22Rv1 (cell line): Measurements from ENCODE around the gene SNX21.

ENCODE experiments used
- H3K27ac ChIP-seq: fragments of 450-650 bp; 2 replicates; pipeline ENCODE4 v1.5.1; 2017
- CTCF ChIP-seq: fragments of 450-650 bp; IDR thresholded peaks from 2 replicates; pipeline ENCODE4 v1.5.1; 2017; ENCODE audit warnings: mild to moderate bottlenecking
- ZFX ChIP-seq: fragments of 450-650 bp; IDR thresholded peaks from 2 replicates; pipeline ENCODE4 v1.6.1; 2017; ENCODE audit warnings: antibody characterized with exemption, borderline replicate concordance

Gene SNX21

GRCh38 chr20:45801851-45802250 is 31.7 kb upstream of the SNX21 start:
- no peak overlapping the region for H3K27ac ChIP-seq
- TF ChIP-seq ZFX (no peak), CTCF (no peak)

- H3K27ac ChIP-seq: peak overlapping the region; percentile 77; the same call in 1 of the 2 replicates
- TF ChIP-seq ZFX (no peak), CTCF (no peak)
Measured at GRCh38 chr20:45810191-45810970, 23.2 kb upstream of the SNX21 start.

- H3K27ac ChIP-seq: peak within 1 kb of the TSS; percentile 77
- no peak for TF ChIP-seq ZFX
- no peak for TF ChIP-seq CTCF
Measured at GRCh38 chr20:45812157-45813005, 21.2 kb upstream of the SNX21 start, which contains the start of gene UBE2C. Gene UBE2C (plus strand): TSS chr20:45812644. CDS start chr20:45812696, 52 bp downstream.

GRCh38 chr20:45813006-45813340 is 20.6 kb upstream of the SNX21 start:
- H3K27ac ChIP-seq: peak overlapping the region; percentile 77
- TF ChIP-seq ZFX (no peak), CTCF (no peak)

- TF ChIP-seq ZFX (no peak), CTCF (no peak)
Measured at GRCh38 chr20:45813489-45813888, 20.1 kb upstream of the SNX21 start.

GRCh38 chr20:45814314-45814713 is 19.3 kb upstream of the SNX21 start:
- TF ChIP-seq ZFX (no peak), CTCF (no peak)
- no peak overlapping the region for H3K27ac ChIP-seq

More at GRCh38 chr20:45813489-45813888, 20.1 kb upstream of the SNX21 start:
- peak overlapping the region; percentile 77 for H3K27ac ChIP-seq

GRCh38 chr20:45816951-45817350 is 16.6 kb upstream of the SNX21 start:
- TF ChIP-seq ZFX (no peak), CTCF (no peak)
- H3K27ac ChIP-seq: peak overlapping the region; percentile 32
